ENCODE measurements around the gene GAP43. TPM values are rescaled to one million over a fixed set of nuclear protein-coding genes. Genes with fewer than 3 reads are reported as not detected.

Gene GAP43
- total RNA-seq, 4 donors from 2014 or later, result not detected

- H3K27ac ChIP-seq, result no peak overlapping the region
- H3K4me3 ChIP-seq (replicated peaks in 1 of 3), result no peak overlapping the region
- H3K9me3 ChIP-seq, result no peaks in the 10 kb centered on the region
- no peaks in the 10 kb centered on the region for H3K27me3 ChIP-seq
- H3K4me1 ChIP-seq, result no peaks in the 10 kb centered on the region
- H3K36me3 ChIP-seq, result no peaks in the 10 kb centered on the region
- WGBS, 2 donors, result 74% methylated on average over 1 of the region's 1 CpG
- no peak for TF ChIP-seq POLR2A (IDR thresholded peaks at IDR 0.05)
- no peak for TF ChIP-seq CTCF (IDR thresholded peaks at IDR 0.05)
- no peak for DNase-seq
- intact Hi-C loops (cut with DNase I), result no loop called here
Observed at GRCh38 chr3:115617591-115617990, 5.7 kb upstream of the GAP43 start.

- Histone ChIP-seq H3K9me3 (no peaks in the 10 kb centered on the region), H3K27ac (no peak overlapping the region), H3K4me1 (peaks cover 3 to 7% of the 10 kb centered on the region in 2 donors), H3K4me3 (replicated peaks in 1 of 3) (no peak overlapping the region), H3K27me3 (no peaks in the 10 kb centered on the region), H3K36me3 (no peaks in the 10 kb centered on the region)
- TF ChIP-seq CTCF (IDR thresholded peaks at IDR 0.05) (no peak), POLR2A (IDR thresholded peaks at IDR 0.05) (no peak)
- DNase-seq, result no peak
- WGBS, 2 donors, result 8 to 9% methylated on average over 11 of the region's 11 CpGs
- intact Hi-C loops (cut with DNase I), result no loop called here
Observed at GRCh38 chr3:115624029-115624741, 875 bp downstream of the GAP43 start.

GRCh38 chr3:115624901-115625300 lies 1.6 kb downstream of the GAP43 start:
- no peak overlapping the region for H3K27ac ChIP-seq
- TF ChIP-seq CTCF (IDR thresholded peaks at IDR 0.05) (no peak), POLR2A (IDR thresholded peaks at IDR 0.05) (no peak)
- no peaks in the 10 kb centered on the region for H3K36me3 ChIP-seq
- intact Hi-C loops (cut with DNase I), result no loop called here
- H3K9me3 ChIP-seq, result no peaks in the 10 kb centered on the region
- no peak overlapping the region for H3K4me3 ChIP-seq (replicated peaks in 1 of 3)
- no peak for DNase-seq
- WGBS, 2 donors, result 38% methylated on average over 5 of the region's 5 CpGs
- no peaks in the 10 kb centered on the region for H3K27me3 ChIP-seq
- H3K4me1 ChIP-seq, result peaks cover 3 to 7% of the 10 kb centered on the region in 2 donors

GRCh38 chr3:115626006-115626409 lies 2.7 kb downstream of the GAP43 start:
- H3K9me3 ChIP-seq, result no peaks in the 10 kb centered on the region
- DNase-seq, result no peak
- intact Hi-C loops (cut with DNase I), result no loop called here
- no peak overlapping the region for H3K27ac ChIP-seq
- WGBS, 2 donors, result 26 to 33% methylated on average over 5 of the region's 5 CpGs
- no peaks in the 10 kb centered on the region for H3K36me3 ChIP-seq
- H3K4me3 ChIP-seq (replicated peaks in 1 of 3), result no peak overlapping the region
- H3K4me1 ChIP-seq, result peaks cover 3 to 7% of the 10 kb centered on the region in 2 donors
- TF ChIP-seq CTCF (IDR thresholded peaks at IDR 0.05) (no peak), POLR2A (IDR thresholded peaks at IDR 0.05) (no peak)
- no peaks in the 10 kb centered on the region for H3K27me3 ChIP-seq

GRCh38 chr3:115626721-115627120 lies 3.4 kb downstream of the GAP43 start:
- intact Hi-C loops (cut with DNase I), result no loop called here
- Histone ChIP-seq H3K4me3 (replicated peaks in 1 of 3) (no peak overlapping the region), H3K36me3 (no peaks in the 10 kb centered on the region), H3K4me1 (peaks cover 3 to 7% of the 10 kb centered on the region in 2 donors), H3K9me3 (no peaks in the 10 kb centered on the region), H3K27ac (no peak overlapping the region), H3K27me3 (no peaks in the 10 kb centered on the region)
- no peak for DNase-seq
- no peak for TF ChIP-seq CTCF (IDR thresholded peaks at IDR 0.05)
- no peak for TF ChIP-seq POLR2A (IDR thresholded peaks at IDR 0.05)
- 32 to 43% methylated on average over 3 of the region's 3 CpGs for WGBS, 2 donors

Data from thyroid gland (tissue), 4 donors.